Astrocyte (in vitro differentiated cells and primary cell): ENCODE data around the gene ICE1. TPM values are rescaled to one million over a fixed set of nuclear protein-coding genes. Genes with fewer than 3 reads are reported as not detected.

ENCODE experiments used
- DNase-seq: peaks from one replicate; pipeline ENCODE4 v3.0.0-alpha.2; 2010; ENCODE audit warnings: low read depth
- FAIRE-seq: peaks from 2 replicates; lab custom pipeline; 2011; peaks lifted over from hg19 to GRCh38; lab: Jason Lieb, UNC
- H2AFZ ChIP-seq: 2 replicates; pipeline ENCODE4 v1.6.0; 2012; ENCODE audit warnings: low read depth, low read length, inconsistent platforms
- H3K27ac ChIP-seq: 2 replicates; pipeline ENCODE4 v1.5.1; 2011; ENCODE audit warnings: low read depth, low read length, inconsistent platforms
- H3K27me3 ChIP-seq: 2 replicates; pipeline ENCODE4 v1.6.0; 2011; ENCODE audit warnings: low read length, inconsistent platforms; ENCODE audit not compliant: insufficient read depth
- H3K36me3 ChIP-seq: 2 replicates; pipeline ENCODE4 v1.5.1; 2011; ENCODE audit warnings: low read length, inconsistent platforms; ENCODE audit not compliant: insufficient read depth
- H3K4me1 ChIP-seq: 2 replicates; pipeline ENCODE4 v1.5.1; 2011; ENCODE audit warnings: low read length, inconsistent platforms; ENCODE audit not compliant: insufficient read depth
- H3K4me2 ChIP-seq: 2 replicates; pipeline ENCODE4 v1.6.0; 2012; ENCODE audit warnings: low read length, inconsistent platforms
- H3K4me3 ChIP-seq: 2 replicates; pipeline ENCODE4 v1.5.1; 2011; ENCODE audit warnings: low read depth, mild to moderate bottlenecking, low read length, inconsistent platforms; ENCODE audit not compliant: insufficient read depth
- H3K79me2 ChIP-seq: 2 replicates; pipeline ENCODE4 v1.6.0; 2012; ENCODE audit warnings: mild to moderate bottlenecking, low read length, inconsistent platforms; ENCODE audit not compliant: insufficient read depth
- H3K9ac ChIP-seq: 2 replicates; pipeline ENCODE4 v1.6.0; 2012; ENCODE audit warnings: mild to moderate bottlenecking, low read length, inconsistent platforms
- H3K9me3 ChIP-seq: 2 replicates; pipeline ENCODE4 v1.5.1; 2012; ENCODE audit warnings: low read depth, mild to moderate bottlenecking, low read length, inconsistent platforms; ENCODE audit not compliant: insufficient read depth
- H4K20me1 ChIP-seq: 2 replicates; pipeline ENCODE4 v1.6.0; 2012; ENCODE audit warnings: low read length, inconsistent platforms; ENCODE audit not compliant: insufficient read depth
- H3K27ac Mint-ChIP-seq: one replicate; pipeline ENCODE4 v1.8.0; 2021; ENCODE audit warnings: mild to moderate bottlenecking, mixed read lengths; ENCODE audit not compliant: unreplicated experiment
- H3K27me3 Mint-ChIP-seq: one replicate; pipeline ENCODE4 v1.8.0; 2021; ENCODE audit warnings: low read depth, mixed read lengths; ENCODE audit not compliant: unreplicated experiment
- H3K36me3 Mint-ChIP-seq: one replicate; pipeline ENCODE4 v1.8.0; 2021; ENCODE audit warnings: low read depth, mixed read lengths; ENCODE audit not compliant: unreplicated experiment
- H3K4me1 Mint-ChIP-seq: one replicate; pipeline ENCODE4 v1.8.0; 2021; ENCODE audit warnings: low read depth, mixed read lengths; ENCODE audit not compliant: unreplicated experiment
- H3K4me3 Mint-ChIP-seq: one replicate; pipeline ENCODE4 v1.8.0; 2021; ENCODE audit warnings: mild to moderate bottlenecking, moderate library complexity, mixed read lengths; ENCODE audit not compliant: unreplicated experiment
- H3K9me3 Mint-ChIP-seq: one replicate; pipeline ENCODE4 v1.8.0; 2021; ENCODE audit warnings: mild to moderate bottlenecking, mixed read lengths; ENCODE audit not compliant: unreplicated experiment
- EZH2 ChIP-seq: IDR thresholded peaks from 2 replicates; pipeline ENCODE4 v1.6.1; 2012; ENCODE audit warnings: mild to moderate bottlenecking, low read length, inconsistent platforms; ENCODE audit not compliant: insufficient read depth
- total RNA-seq: library from RNA; stranded (reverse); gene quantifications from 2 replicates; pipeline ENCODE4 v1.2.1, GENCODE V29; 2021
- TF ChIP-seq, protein P1 (sequence below): IDR thresholded peaks from 2 replicates; pipeline ENCODE4 v1.5.1; 2011; ENCODE audit warnings: low read depth, mild to moderate bottlenecking, inconsistent platforms, low read length, moderate library complexity; ENCODE audit not compliant: insufficient read depth

ICE1 gene
- total RNA-seq, 1 donor from 2014 or later: 40.3 TPM

DNA sequence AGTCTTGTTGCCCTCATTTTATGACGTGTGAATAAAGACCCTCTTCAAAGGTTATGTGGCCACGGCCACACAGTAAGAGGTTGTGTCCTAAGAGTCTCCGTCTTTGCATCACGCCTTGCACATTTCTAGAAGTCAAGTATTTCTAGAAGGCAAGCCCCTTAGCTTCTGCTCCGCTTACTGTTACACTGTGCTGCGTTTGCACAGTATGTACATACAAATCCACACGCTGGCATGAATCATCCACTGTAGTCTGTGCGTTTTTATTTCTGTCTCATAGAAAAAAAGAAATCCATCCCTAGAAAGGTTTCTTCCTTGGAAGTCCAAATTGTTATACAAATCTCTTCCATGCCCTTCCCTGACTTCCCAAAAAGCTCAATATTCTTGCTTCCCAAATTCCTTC is 21.4 kb upstream of the ICE1 start:
- Histone ChIP-seq H3K4me2 (no peak overlapping the region), H3K27me3 (no peaks in the 10 kb centered on the region), H3K79me2 (no peaks in the 10 kb centered on the region), H3K9ac (no peak overlapping the region), H3K27ac (no peak overlapping the region), H3K9me3 (peaks cover 7% of the 10 kb centered on the region), H3K4me3 (no peak overlapping the region), H3K36me3 (no peaks in the 10 kb centered on the region), H3K4me1 (peaks cover 18% of the 10 kb centered on the region), H4K20me1 (no peaks in the 10 kb centered on the region), H2AFZ (no peak overlapping the region)
- DNase-seq (no peak), FAIRE-seq (no peak)
- TF ChIP-seq, protein P1, sequence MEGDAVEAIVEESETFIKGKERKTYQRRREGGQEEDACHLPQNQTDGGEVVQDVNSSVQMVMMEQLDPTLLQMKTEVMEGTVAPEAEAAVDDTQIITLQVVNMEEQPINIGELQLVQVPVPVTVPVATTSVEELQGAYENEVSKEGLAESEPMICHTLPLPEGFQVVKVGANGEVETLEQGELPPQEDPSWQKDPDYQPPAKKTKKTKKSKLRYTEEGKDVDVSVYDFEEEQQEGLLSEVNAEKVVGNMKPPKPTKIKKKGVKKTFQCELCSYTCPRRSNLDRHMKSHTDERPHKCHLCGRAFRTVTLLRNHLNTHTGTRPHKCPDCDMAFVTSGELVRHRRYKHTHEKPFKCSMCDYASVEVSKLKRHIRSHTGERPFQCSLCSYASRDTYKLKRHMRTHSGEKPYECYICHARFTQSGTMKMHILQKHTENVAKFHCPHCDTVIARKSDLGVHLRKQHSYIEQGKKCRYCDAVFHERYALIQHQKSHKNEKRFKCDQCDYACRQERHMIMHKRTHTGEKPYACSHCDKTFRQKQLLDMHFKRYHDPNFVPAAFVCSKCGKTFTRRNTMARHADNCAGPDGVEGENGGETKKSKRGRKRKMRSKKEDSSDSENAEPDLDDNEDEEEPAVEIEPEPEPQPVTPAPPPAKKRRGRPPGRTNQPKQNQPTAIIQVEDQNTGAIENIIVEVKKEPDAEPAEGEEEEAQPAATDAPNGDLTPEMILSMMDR: no peak
- no peak for TF ChIP-seq EZH2
- Mint-ChIP-seq H3K27ac (no peak overlapping the region), H3K27me3 (no peaks in the 10 kb centered on the region), H3K9me3 (peaks cover 9% of the 10 kb centered on the region), H3K4me3 (no peak overlapping the region), H3K36me3 (peaks cover 5% of the 10 kb centered on the region), H3K4me1 (no peaks in the 10 kb centered on the region)

DNA sequence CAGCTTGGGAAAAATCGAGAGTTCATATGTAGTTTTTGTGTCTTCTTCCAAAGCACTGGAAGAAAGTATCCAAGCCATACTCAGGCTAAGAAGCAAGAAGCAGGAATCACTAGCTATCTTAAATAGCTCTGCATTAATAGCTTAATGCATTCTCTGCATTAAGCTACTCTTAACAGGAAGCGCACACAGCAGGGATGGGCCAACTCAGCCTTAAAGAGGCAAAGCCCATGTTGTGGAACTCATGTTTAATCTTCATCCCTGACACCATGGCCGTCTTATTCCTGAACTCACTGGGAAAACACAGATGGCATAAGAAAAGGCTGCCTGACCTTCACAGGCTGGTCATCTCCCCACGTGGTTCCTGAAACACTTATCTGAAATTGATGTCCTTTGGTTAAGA is 18.7 kb upstream of the ICE1 start:
- no peak overlapping the region for H2AFZ ChIP-seq
- H3K9me3 Mint-ChIP-seq: peaks cover 9% of the 10 kb centered on the region
- peaks cover 5% of the 10 kb centered on the region for H3K36me3 Mint-ChIP-seq
- H3K4me1 Mint-ChIP-seq: no peaks in the 10 kb centered on the region
- H3K36me3 ChIP-seq: no peaks in the 10 kb centered on the region
- no peaks in the 10 kb centered on the region for H3K27me3 ChIP-seq
- H3K4me2 ChIP-seq: peak overlapping the region; percentile 23
- no peak for DNase-seq
- H3K4me3 Mint-ChIP-seq: no peak overlapping the region
- H3K27me3 Mint-ChIP-seq: no peaks in the 10 kb centered on the region
- no peak overlapping the region for H3K4me3 ChIP-seq
- FAIRE-seq: no peak
- no peaks in the 10 kb centered on the region for H4K20me1 ChIP-seq
- H3K27ac ChIP-seq: peak overlapping the region; percentile 18
- H3K4me1 ChIP-seq: peaks cover 13% of the 10 kb centered on the region
- no peaks in the 10 kb centered on the region for H3K79me2 ChIP-seq
- H3K9me3 ChIP-seq: peaks cover 7% of the 10 kb centered on the region
- H3K9ac ChIP-seq: peak overlapping the region; percentile 28
- H3K27ac Mint-ChIP-seq: no peak overlapping the region
- TF ChIP-seq EZH2: no peak
- TF ChIP-seq, protein P1: no peak

DNA sequence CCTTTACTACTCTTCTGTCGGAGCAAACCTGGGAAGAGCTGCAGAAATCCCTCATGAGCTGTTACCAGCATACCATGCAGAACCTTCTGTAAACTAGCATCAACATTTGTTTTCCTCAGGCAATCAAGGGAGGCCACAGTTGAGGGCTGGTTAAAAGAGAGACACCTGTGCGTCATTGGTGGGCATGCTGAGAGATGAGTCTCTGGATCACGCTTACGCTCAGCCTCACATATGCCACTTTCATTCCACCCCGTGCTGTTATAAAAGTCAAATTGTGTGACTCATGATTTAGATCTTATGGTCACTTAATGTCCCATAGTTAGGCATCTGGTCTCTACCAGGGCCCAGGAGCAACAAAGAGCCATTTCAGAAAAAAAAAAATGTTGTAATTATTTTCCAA is 18.1 kb upstream of the ICE1 start:
- no peaks in the 10 kb centered on the region for H4K20me1 ChIP-seq
- no peaks in the 10 kb centered on the region for H3K79me2 ChIP-seq
- H3K4me3 Mint-ChIP-seq: no peak overlapping the region
- H3K36me3 ChIP-seq: no peaks in the 10 kb centered on the region
- H3K4me3 ChIP-seq: no peak overlapping the region
- peaks cover 2% of the 10 kb centered on the region for H3K36me3 Mint-ChIP-seq
- peaks cover 12% of the 10 kb centered on the region for H3K9me3 Mint-ChIP-seq
- TF ChIP-seq, protein P1: no peak
- TF ChIP-seq EZH2: no peak
- peak overlapping the region; percentile 18 for H3K27ac ChIP-seq
- H3K4me1 ChIP-seq: peaks cover 13% of the 10 kb centered on the region
- H2AFZ ChIP-seq: no peak overlapping the region
- peaks cover 4% of the 10 kb centered on the region for H3K9me3 ChIP-seq
- DNase-seq (no peak), FAIRE-seq (no peak)
- no peak overlapping the region for H3K27ac Mint-ChIP-seq
- no peaks in the 10 kb centered on the region for H3K27me3 Mint-ChIP-seq
- H3K9ac ChIP-seq: no peak overlapping the region
- peak overlapping the region; percentile 23 for H3K4me2 ChIP-seq
- H3K4me1 Mint-ChIP-seq: no peaks in the 10 kb centered on the region
- no peaks in the 10 kb centered on the region for H3K27me3 ChIP-seq
